Colon (tissue), 2 donors: Measurements from ENCODE around the gene KIF7.
"Not testable (repeated sequence)": the region's sequence is repeated elsewhere in the genome, so short reads cannot be mapped to it uniquely, and the experiment has no call there.

Experiments
- FAIRE-seq: peaks from 2 replicates; lab custom pipeline; 2012; peaks lifted over from hg19 to GRCh38; lab: Jason Lieb, UNC
- donor health status: control.
- donor health status: control.

Gene KIF7

GRCh38 chr15:89654847-89655805 is at the start of gene KIF7:
KIF7 (minus strand) TSS chr15:89655467; CDS start chr15:89652930, 2,537 bp downstream.
- no peak for FAIRE-seq

GRCh38 chr15:89704411-89704810 is 49.1 kb upstream of the KIF7 start:
- FAIRE-seq, result no peak

- FAIRE-seq, result no peak
These were observed 39.9 kb upstream of the KIF7 start for GRCh38 chr15:89695198-89695597.

- FAIRE-seq, result no peak
These were observed 38.4 kb upstream of the KIF7 start for GRCh38 chr15:89693696-89694095.

GRCh38 chr15:89693091-89693490 is 37.8 kb upstream of the KIF7 start:
- no peak for FAIRE-seq

GRCh38 chr15:89690276-89691218 is 35.3 kb upstream of the KIF7 start, which contains the start of the genes PEX11A and WDR93:
PEX11A (minus strand) TSS chr15:89690754; CDS start chr15:89690632, 122 bp downstream.
WDR93 (plus strand) TSS chr15:89690811; CDS start chr15:89701747, 10,936 bp downstream.
- FAIRE-seq, result no peak

- FAIRE-seq, result not testable (repeated sequence)
These were observed 34.6 kb upstream of the KIF7 start for GRCh38 chr15:89689930-89690275.

GRCh38 chr15:89686522-89686921 is 31.3 kb upstream of the KIF7 start:
- no peak for FAIRE-seq

- no peak for FAIRE-seq
These were observed 30.7 kb upstream of the KIF7 start for GRCh38 chr15:89685995-89686394.

- no peak for FAIRE-seq
These were observed 25.9 kb upstream of the KIF7 start for GRCh38 chr15:89681146-89681545.

GRCh38 chr15:89680282-89680873 is 25.1 kb upstream of the KIF7 start:
- no peak for FAIRE-seq

GRCh38 chr15:89679212-89679611 is 23.9 kb upstream of the KIF7 start, which contains the start of gene PLIN1:
PLIN1 (minus strand) TSS chr15:89679367; CDS start chr15:89677489, 1,878 bp downstream.
- no peak for FAIRE-seq

GRCh38 chr15:89677381-89677780 is 22.1 kb upstream of the KIF7 start:
- FAIRE-seq, result no peak

- FAIRE-seq, result no peak
These were observed 20.3 kb upstream of the KIF7 start for GRCh38 chr15:89675606-89676005.

- FAIRE-seq, result no peak
These were observed 19.3 kb upstream of the KIF7 start for GRCh38 chr15:89674526-89674925.

GRCh38 chr15:89673165-89673512 is 17.9 kb upstream of the KIF7 start:
- no peak for FAIRE-seq

GRCh38 chr15:89672221-89673164 is 17.2 kb upstream of the KIF7 start:
- no peak for FAIRE-seq

GRCh38 chr15:89671687-89672086 is 16.4 kb upstream of the KIF7 start:
- no peak for FAIRE-seq

- no peak for FAIRE-seq
These were observed 15.8 kb upstream of the KIF7 start for GRCh38 chr15:89670971-89671560.

- FAIRE-seq, result no peak
These were observed 14.7 kb upstream of the KIF7 start for GRCh38 chr15:89669941-89670340.
